Smooth muscle cell (in vitro differentiated cells): Measurements from ENCODE around the gene BICRAL. TPM values are rescaled to one million over a fixed set of nuclear protein-coding genes. Genes with fewer than 3 reads are reported as not detected.

Experiments used
- DNase-seq: peaks from one replicate; lab custom pipeline; 2025; ENCODE audit not compliant: unreplicated experiment; lab: John Stamatoyannopoulos, UW
- H2AFZ ChIP-seq: fragments of 200-600 bp; sonication (generic); 2 replicates; pipeline ENCODE4 v1.6.0; 2016; ENCODE audit warnings: antibody characterized with exemption, low read depth, mild to moderate bottlenecking
- H3F3A ChIP-seq: fragments of 200-600 bp; sonication (generic); 2 replicates; pipeline ENCODE4 v1.6.0; 2017; ENCODE audit warnings: antibody characterized with exemption, low read depth
- H3K27ac ChIP-seq: fragments of 200-600 bp; sonication (generic); 2 replicates; pipeline ENCODE4 v1.5.1; 2016; ENCODE audit warnings: low read depth, mild to moderate bottlenecking
- H3K27me3 ChIP-seq: fragments of 200-600 bp; sonication (generic); 2 replicates; pipeline ENCODE4 v1.6.1; 2016; ENCODE audit warnings: low read depth, mild to moderate bottlenecking
- H3K36me3 ChIP-seq: fragments of 200-600 bp; sonication (generic); 2 replicates; pipeline ENCODE4 v1.5.1; 2016; ENCODE audit warnings: low read depth
- H3K4me1 ChIP-seq: fragments of 200-600 bp; sonication (generic); 2 replicates; pipeline ENCODE4 v1.5.1; 2016; ENCODE audit warnings: low read depth
- H3K4me2 ChIP-seq: fragments of 200-600 bp; sonication (generic); 2 replicates; pipeline ENCODE4 v1.6.0; 2016; ENCODE audit warnings: mild to moderate bottlenecking
- H3K4me3 ChIP-seq: fragments of 200-600 bp; sonication (generic); 2 replicates; pipeline ENCODE4 v1.5.1; 2016; ENCODE audit warnings: mild to moderate bottlenecking
- H3K79me2 ChIP-seq: fragments of 200-600 bp; sonication (generic); 2 replicates; pipeline ENCODE4 v1.6.0; 2016; ENCODE audit warnings: low read depth, mild to moderate bottlenecking
- H3K9ac ChIP-seq: fragments of 200-600 bp; sonication (generic); 2 replicates; pipeline ENCODE4 v1.6.0; 2016; ENCODE audit warnings: low read depth
- H3K9me3 ChIP-seq: fragments of 200-600 bp; sonication (generic); replicated peaks from 2 replicates; pipeline ENCODE4 v1.5.1; 2016; ENCODE audit warnings: low read depth
- H4K20me1 ChIP-seq: fragments of 200-600 bp; sonication (generic); 2 replicates; pipeline ENCODE4 v1.6.0; 2016; ENCODE audit warnings: low read depth
- WGBS: methylation state at CpG from one replicate; pipeline ENCODE4 v1.1.7; 2016; ENCODE audit warnings: low lambda C conversion rate; 5-methylcytosine and 5-hydroxymethylcytosine counted together
- polyA plus RNA-seq: library from polyadenylated mRNA; unstranded; fragments of >200 nt; fragmentation: Nextera tagmentation; extraction: Ambion mirVana; gene quantifications from 2 replicates; pipeline ENCODE4 v1.2.1, GENCODE V29; 2016
- total RNA-seq: library from RNA; depleted of rRNA; stranded (reverse); fragments of >200 nt; gene quantifications from 2 replicates; pipeline ENCODE4 v1.2.3, GENCODE V29; 2014
- TF ChIP-seq, protein P1 (sequence below): fragments of 200-600 bp; sonication (generic); IDR thresholded peaks from 2 replicates; pipeline ENCODE4 v1.5.1; 2017; ENCODE audit warnings: borderline replicate concordance, mild to moderate bottlenecking, antibody characterized with exemption; ENCODE audit not compliant: insufficient read depth, poor library complexity, severe bottlenecking

Gene BICRAL
- total and polyA plus RNA-seq, 2 experiments from 2014 or later = 1.4 to 7.9 TPM

DNA sequence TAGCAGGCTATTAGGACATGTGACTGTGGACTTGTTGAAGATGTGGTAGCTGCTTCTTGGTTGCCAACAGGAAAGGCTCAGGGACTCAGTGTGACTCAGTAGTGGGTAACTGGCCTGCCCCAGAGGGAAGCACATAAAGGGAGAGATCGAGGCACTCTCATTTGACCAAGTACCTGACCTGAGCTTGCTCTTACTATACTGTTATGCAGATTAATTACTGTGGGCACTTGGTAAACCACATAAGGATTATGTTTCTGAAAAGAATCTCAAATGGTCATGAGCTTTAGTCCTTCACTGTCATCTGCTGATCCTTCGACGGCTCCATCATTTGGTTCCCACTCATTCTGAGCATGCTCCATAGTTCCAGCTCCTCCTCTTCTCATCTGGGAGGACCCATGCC lies 49.4 kb downstream of the BICRAL start:
- H3K36me3 ChIP-seq = no peaks in the 10 kb centered on the region
- no peaks in the 10 kb centered on the region for H3K79me2 ChIP-seq
- 88% methylated on average over 3 of the region's 3 CpGs for WGBS
- TF ChIP-seq, protein P1, sequence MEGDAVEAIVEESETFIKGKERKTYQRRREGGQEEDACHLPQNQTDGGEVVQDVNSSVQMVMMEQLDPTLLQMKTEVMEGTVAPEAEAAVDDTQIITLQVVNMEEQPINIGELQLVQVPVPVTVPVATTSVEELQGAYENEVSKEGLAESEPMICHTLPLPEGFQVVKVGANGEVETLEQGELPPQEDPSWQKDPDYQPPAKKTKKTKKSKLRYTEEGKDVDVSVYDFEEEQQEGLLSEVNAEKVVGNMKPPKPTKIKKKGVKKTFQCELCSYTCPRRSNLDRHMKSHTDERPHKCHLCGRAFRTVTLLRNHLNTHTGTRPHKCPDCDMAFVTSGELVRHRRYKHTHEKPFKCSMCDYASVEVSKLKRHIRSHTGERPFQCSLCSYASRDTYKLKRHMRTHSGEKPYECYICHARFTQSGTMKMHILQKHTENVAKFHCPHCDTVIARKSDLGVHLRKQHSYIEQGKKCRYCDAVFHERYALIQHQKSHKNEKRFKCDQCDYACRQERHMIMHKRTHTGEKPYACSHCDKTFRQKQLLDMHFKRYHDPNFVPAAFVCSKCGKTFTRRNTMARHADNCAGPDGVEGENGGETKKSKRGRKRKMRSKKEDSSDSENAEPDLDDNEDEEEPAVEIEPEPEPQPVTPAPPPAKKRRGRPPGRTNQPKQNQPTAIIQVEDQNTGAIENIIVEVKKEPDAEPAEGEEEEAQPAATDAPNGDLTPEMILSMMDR = no peak
- no peak overlapping the region for H3K4me3 ChIP-seq
- H3K9me3 ChIP-seq = no peaks in the 10 kb centered on the region
- no peak overlapping the region for H3K4me2 ChIP-seq
- no peak overlapping the region for H2AFZ ChIP-seq
- H3K27me3 ChIP-seq = no peaks in the 10 kb centered on the region
- no peaks in the 10 kb centered on the region for H3F3A ChIP-seq
- no peak overlapping the region for H3K27ac ChIP-seq
- no peaks in the 10 kb centered on the region for H4K20me1 ChIP-seq
- DNase-seq = no peak
- H3K9ac ChIP-seq = no peak overlapping the region
- no peaks in the 10 kb centered on the region for H3K4me1 ChIP-seq

DNA sequence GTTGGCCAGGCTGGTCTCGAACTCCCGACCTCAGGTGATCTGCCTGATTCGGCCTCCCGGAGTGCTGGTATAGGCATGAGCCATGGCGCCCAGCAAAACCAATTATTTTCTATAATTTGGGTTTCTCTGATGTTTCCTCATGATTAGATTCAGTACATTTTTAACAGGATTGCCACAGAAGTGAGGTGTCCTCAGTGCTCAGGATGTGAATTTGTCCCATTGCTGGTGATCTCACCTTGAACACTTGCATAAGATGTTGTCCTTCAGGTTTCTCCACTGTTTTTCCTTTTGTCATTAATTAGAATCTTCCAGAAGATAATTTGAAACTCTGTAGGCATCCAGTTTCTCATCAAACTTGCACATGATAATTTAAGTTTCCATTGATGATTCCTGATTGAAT lies 52.2 kb downstream of the BICRAL start:
- Histone ChIP-seq H3F3A (no peaks in the 10 kb centered on the region), H3K9ac (no peak overlapping the region), H3K27ac (no peak overlapping the region), H3K79me2 (no peaks in the 10 kb centered on the region), H3K4me1 (no peaks in the 10 kb centered on the region), H3K27me3 (no peaks in the 10 kb centered on the region), H3K9me3 (no peaks in the 10 kb centered on the region), H3K4me3 (no peak overlapping the region), H4K20me1 (no peaks in the 10 kb centered on the region), H2AFZ (no peak overlapping the region), H3K4me2 (no peak overlapping the region), H3K36me3 (no peaks in the 10 kb centered on the region)
- no peak for DNase-seq
- TF ChIP-seq, protein P1 = no peak
- WGBS = 93% methylated on average over 5 of the region's 5 CpGs

DNA sequence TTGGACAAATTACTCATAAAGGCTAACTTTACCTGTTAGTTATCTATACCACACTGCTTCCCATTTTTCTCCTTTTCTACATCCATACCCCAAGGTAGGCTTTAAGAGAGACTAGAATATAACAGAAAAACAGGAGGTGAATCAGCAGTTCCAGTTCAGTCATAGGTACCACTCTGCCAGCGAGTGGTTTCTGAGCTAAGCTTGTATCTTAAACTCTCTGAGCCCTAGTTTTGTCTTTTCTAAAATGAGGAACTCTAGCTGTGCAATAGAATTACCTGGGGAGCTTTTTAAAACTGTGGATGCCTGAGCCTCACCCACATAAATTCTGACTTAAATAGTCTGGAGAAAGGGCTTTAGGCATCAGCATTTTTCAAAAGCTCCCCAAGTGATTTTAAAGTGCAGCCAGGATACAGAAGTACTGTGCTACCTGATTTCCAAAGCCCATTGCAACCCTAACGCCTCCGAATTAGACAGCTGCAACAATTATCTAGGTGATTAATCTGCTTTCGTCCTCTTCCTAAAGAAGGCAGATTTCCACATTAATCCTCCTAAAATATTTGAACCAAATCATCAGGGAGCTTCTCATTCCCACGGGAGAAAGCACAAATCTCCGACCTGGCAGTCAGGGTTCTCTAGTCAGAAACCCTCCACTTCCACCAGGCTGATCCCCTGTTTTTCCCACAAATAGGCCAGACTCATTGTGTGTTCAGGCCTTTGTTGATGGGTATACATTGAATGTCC lies 60.2 kb downstream of the BICRAL start:
- H3K4me1 ChIP-seq = no peaks in the 10 kb centered on the region
- no peaks in the 10 kb centered on the region for H4K20me1 ChIP-seq
- 88% methylated on average over 6 of the region's 6 CpGs for WGBS
- H3K9ac ChIP-seq = no peak overlapping the region
- H3K9me3 ChIP-seq = no peaks in the 10 kb centered on the region
- DNase-seq = no peak
- H3K27ac ChIP-seq = no peak overlapping the region
- H3K36me3 ChIP-seq = no peaks in the 10 kb centered on the region
- TF ChIP-seq, protein P1 = no peak
- no peaks in the 10 kb centered on the region for H3K27me3 ChIP-seq
- H3K79me2 ChIP-seq = no peaks in the 10 kb centered on the region
- H3K4me3 ChIP-seq = no peak overlapping the region
- no peak overlapping the region for H2AFZ ChIP-seq
- H3K4me2 ChIP-seq = no peak overlapping the region
- H3F3A ChIP-seq = no peaks in the 10 kb centered on the region

DNA sequence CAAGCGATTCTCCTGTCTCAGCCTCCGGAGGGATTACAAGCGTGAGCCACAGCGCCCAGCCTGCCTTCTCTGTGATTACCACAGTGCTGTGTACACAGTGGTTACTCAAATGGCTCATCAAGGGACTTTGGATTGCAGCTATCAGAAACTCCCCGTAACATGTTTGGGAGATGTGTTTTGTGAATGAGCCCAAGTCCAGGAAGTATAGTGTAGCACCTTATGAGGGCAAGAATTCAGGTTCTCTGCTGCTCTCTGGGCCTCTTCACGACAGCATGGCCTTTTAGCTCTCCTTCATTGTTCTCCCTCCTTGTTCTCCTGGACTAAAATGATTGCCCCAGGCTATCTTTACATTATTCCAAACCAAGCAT lies 63.5 kb downstream of the BICRAL start:
- H3F3A ChIP-seq = no peaks in the 10 kb centered on the region
- H3K9ac ChIP-seq = no peak overlapping the region
- H3K27me3 ChIP-seq = no peaks in the 10 kb centered on the region
- no peak for DNase-seq
- no peak overlapping the region for H3K4me2 ChIP-seq
- no peak overlapping the region for H3K27ac ChIP-seq
- WGBS = 94% methylated on average over 6 of the region's 6 CpGs
- no peaks in the 10 kb centered on the region for H3K36me3 ChIP-seq
- H3K4me1 ChIP-seq = no peaks in the 10 kb centered on the region
- H4K20me1 ChIP-seq = no peaks in the 10 kb centered on the region
- H3K79me2 ChIP-seq = no peaks in the 10 kb centered on the region
- no peaks in the 10 kb centered on the region for H3K9me3 ChIP-seq
- TF ChIP-seq, protein P1 = no peak
- H3K4me3 ChIP-seq = no peak overlapping the region
- no peak overlapping the region for H2AFZ ChIP-seq
